K562 (cell line): ENCODE measurements around the gene USP12. TPM values are rescaled to one million over a fixed set of nuclear protein-coding genes. Genes with fewer than 3 reads are reported as not detected.
A peak's percentile ranks its signal among the peaks of the same experiment; 100 is the strongest.

ENCODE experiments used
- ATAC-seq: fragments of 200-7000 bp; cut with Tn5 transposase; 3 replicates; pipeline ENCODE4 v1.9.1; 2020; ENCODE audit warnings: moderate library complexity
- BruUV-seq: library from RNA; stranded (reverse); fragments of 400-500 nt; replicated peaks from 2 replicates; lab custom pipeline; 2021; lab: Mats Ljungman, UMichigan
- CTCF ChIA-PET: fragments of 300-600 bp; formaldehyde crosslinking; extraction: SDS; loops from one replicate; lab custom pipeline; 2021; ENCODE audit warnings: low intra/inter-chr PET ratio; lab: Yijun Ruan, JAX
- POLR2A ChIA-PET: fragments of 300-600, 350-650 bp; sonication (Branson Sonifier 250); formaldehyde crosslinking; extraction: SDS; loops from one replicate; lab custom pipeline; 2021; ENCODE audit warnings: antibody characterized with exemption, inconsistent platforms; lab: Yijun Ruan, JAX
- DNase-seq, 4 experiments: peaks; one replicate each; pipeline versions ENCODE4 v3.0.0 to v3.0.0-alpha.2; 2011 to 2018; ENCODE audit warnings: low spot score in 3 of 4, mixed read lengths in 3 of 4; ENCODE audit errors: extremely low read depth in 1 of 4
- FAIRE-seq: peaks from 2 replicates; lab custom pipeline; 2011; peaks lifted over from hg19 to GRCh38; lab: Jason Lieb, UNC
- H2AFZ ChIP-seq: 2 replicates; pipeline ENCODE4 v1.6.0; 2011; ENCODE audit warnings: low read depth, low read length, control low read depth, inconsistent platforms
- H3K27ac ChIP-seq: fragments of 200-600 bp; 3 replicates; pipeline ENCODE4 v1.8.0; 2011; ENCODE audit warnings: low read depth, mild to moderate bottlenecking, control low read depth, inconsistent platforms, low read length, moderate library complexity, mixed read lengths; ENCODE audit errors: extremely low read depth
- H3K27me3 ChIP-seq, 2 experiments: fragments of 300-600 bp in 1 of 2; 2 replicates in 1 of 2; 3 replicates in 1 of 2; pipeline versions ENCODE4 v1.6.0 to v1.8.0; 2011; ENCODE audit warnings: inconsistent platforms in 2 of 2, low read length in 2 of 2, mild to moderate bottlenecking in 1 of 2, mixed read lengths in 1 of 2, moderate library complexity in 1 of 2; ENCODE audit not compliant: control insufficient read depth in 2 of 2, insufficient read depth in 2 of 2
- H3K36me3 ChIP-seq: fragments of 300-600 bp; 3 replicates; pipeline ENCODE4 v1.8.0; 2011; ENCODE audit warnings: mild to moderate bottlenecking, low read length, inconsistent platforms; ENCODE audit not compliant: control insufficient read depth, insufficient read depth
- H3K4me1 ChIP-seq, 2 experiments: fragments of 200-600 bp in 1 of 2; replicated peaks in 1 of 2; 2 replicates in 1 of 2; 3 replicates in 1 of 2; pipeline versions ENCODE4 v1.5.1 to v1.8.0; 2011; ENCODE audit warnings: inconsistent platforms in 2 of 2, low read length in 2 of 2, mild to moderate bottlenecking in 1 of 2, mixed read lengths in 1 of 2, moderate library complexity in 1 of 2; ENCODE audit not compliant: control insufficient read depth in 2 of 2, insufficient read depth in 2 of 2
- H3K4me2 ChIP-seq: 2 replicates; pipeline ENCODE4 v1.6.1; 2011; ENCODE audit warnings: low read length, control low read depth, inconsistent platforms, mixed read lengths; ENCODE audit not compliant: insufficient read depth
- H3K4me3 ChIP-seq: fragments of 200-600 bp; sonication (generic), shearing (Covaris generic); 2 replicates; pipeline ENCODE4 v1.5.1; 2016; ENCODE audit warnings: control low read depth, inconsistent platforms
- H3K79me2 ChIP-seq: fragments of 200-600 bp; 3 replicates; pipeline ENCODE4 v1.8.0; 2011; ENCODE audit warnings: low read length, inconsistent platforms; ENCODE audit not compliant: control insufficient read depth, insufficient read depth
- H3K9ac ChIP-seq, 2 experiments: 2 replicates each; pipeline versions ENCODE4 v1.6.0 to v1.6.1; 2011; ENCODE audit warnings: low read depth in 2 of 2, low read length in 2 of 2, control low read depth in 1 of 2, inconsistent platforms in 1 of 2, mild to moderate bottlenecking in 1 of 2, mixed read lengths in 1 of 2; ENCODE audit not compliant: insufficient read depth in 1 of 2
- H3K9me1 ChIP-seq: one replicate; pipeline ENCODE4 v1.6.0; 2011; ENCODE audit warnings: inconsistent platforms, mild to moderate bottlenecking, low read length, moderate library complexity; ENCODE audit not compliant: control insufficient read depth, insufficient read depth
- H3K9me3 ChIP-seq: replicated peaks from 2 replicates; pipeline ENCODE4 v1.5.1; 2011; ENCODE audit warnings: low read depth, low read length, inconsistent platforms; ENCODE audit not compliant: control insufficient read depth, insufficient read depth
- H4K20me1 ChIP-seq: replicated peaks from 2 replicates; pipeline ENCODE4 v1.6.1; 2011; ENCODE audit warnings: low read length, inconsistent platforms, mixed read lengths; ENCODE audit not compliant: control insufficient read depth, insufficient read depth
- BRD9 ChIP-seq: fragments of 450-650 bp; IDR thresholded peaks from 2 replicates; pipeline ENCODE4 v1.6.1; 2018; ENCODE audit warnings: low read depth; ENCODE audit not compliant: partially characterized antibody
- C11orf30 ChIP-seq: fragments of 450-650 bp; IDR thresholded peaks from 2 replicates; pipeline ENCODE4 v1.6.1; 2016; ENCODE audit warnings: low read depth, mild to moderate bottlenecking
- JUN ChIP-seq, 2 experiments: sonication (generic) in 1 of 2; formaldehyde crosslinking in 1 of 2; IDR thresholded peaks; 2 replicates each; pipeline versions ENCODE4 v1.6.1 to v1.8.0; 2012 to 2022; ENCODE audit warnings: borderline replicate concordance in 2 of 2, mild to moderate bottlenecking in 2 of 2, improper control_type of control experiment in 1 of 2, low read depth in 1 of 2, low read length in 1 of 2, missing genetic modification reagents in 1 of 2
- MAFF ChIP-seq: IDR thresholded peaks from 2 replicates; pipeline ENCODE4 v1.6.1; 2012; ENCODE audit warnings: low read length, improper control_type of control experiment
- MAFG ChIP-seq: fragments of 450-650 bp; conservative IDR thresholded peaks from 2 replicates; pipeline ENCODE4 v1.6.1; 2016; ENCODE audit warnings: missing genetic modification characterization, missing compliant biosample characterization
- PBX2 ChIP-seq, 2 experiments: IDR thresholded peaks in 1 of 2; conservative IDR thresholded peaks in 1 of 2; 2 replicates each; pipeline ENCODE4 v1.6.1; 2016; ENCODE audit warnings: low read depth in 2 of 2, mild to moderate bottlenecking in 1 of 2, missing compliant biosample characterization in 1 of 2, missing genetic modification characterization in 1 of 2, moderate library complexity in 1 of 2
- PHF21A ChIP-seq: fragments of 450-650 bp; IDR thresholded peaks from 2 replicates; pipeline ENCODE4 v1.6.1; 2017; ENCODE audit warnings: low read depth, borderline replicate concordance
- SLC30A9 ChIP-seq: fragments of 250-450 bp; sonication (Bioruptor Pico); IDR thresholded peaks from 2 replicates; pipeline ENCODE4 v1.8.0; 2022; ENCODE audit warnings: mild to moderate bottlenecking, moderate library complexity
- ZNF316 ChIP-seq: fragments of 450-650 bp; IDR thresholded peaks from 2 replicates; pipeline ENCODE4 v1.6.1; 2016
- ZNF408 ChIP-seq: fragments of 250-450 bp; sonication (Bioruptor Pico); IDR thresholded peaks from 2 replicates; pipeline ENCODE4 v1.4.0; 2020; ENCODE audit warnings: low read depth, mild to moderate bottlenecking, moderate library complexity
- WGBS: fragments of 100-300 bp; shearing (Covaris generic); methylation state at CpG from one replicate; pipeline ENCODE4 v1.1.6; 2016; ENCODE audit warnings: low coverage, mixed read lengths; ENCODE audit not compliant: insufficient coverage; ENCODE audit errors: missing lambda C conversion rate; 5-methylcytosine and 5-hydroxymethylcytosine counted together
- in situ Hi-C: fragments of 300-500 bp; cut with MboI; formaldehyde crosslinking; loops from 4 replicates; pipeline ENCODE4 v1.15.0; 2018; ENCODE audit warnings: inconsistent platforms, mixed read lengths
- intact Hi-C: fragments of 100-400 bp; cut with micrococcal nuclease; formaldehyde crosslinking; loops from 2 replicates; pipeline ENCODE4 v1.14.2; 2022
- polyA plus RNA-seq, 8 experiments: library from polyadenylated mRNA; depleted of rRNA in 4 of 8; stranded (reverse) in 5 of 8; unstranded in 3 of 8; fragments of >200 nt; fragmentation: Nextera tagmentation in 2 of 8; fragmentation: Illumina TruSeq in 1 of 8; extraction: Ambion mirVana in 2 of 8; extraction: Trizol in 1 of 8; gene quantifications; 2 replicates each; pipeline versions ENCODE4 v1.2.1 to v1.2.3, GENCODE V29; 2011 to 2014; ENCODE audit warnings: inconsistent platforms in 1 of 8, missing spikeins in 1 of 8
- total RNA-seq, 7 experiments: library from RNA; depleted of rRNA in 6 of 7; stranded (reverse); fragments of >200 nt in 6 of 7; fragmentation: Illumina TruSeq in 2 of 7; extraction: Trizol in 2 of 7; gene quantifications; 2 replicates each; pipeline versions ENCODE4 v1.2.1 to v1.2.3, GENCODE V29; 2011 to 2021; ENCODE audit warnings: low replicate concordance in 1 of 7

USP12 gene
- total and polyA plus RNA-seq, 9 of the 15 experiments (the other 6 are each of a cell fraction or from before 2014, with no cell fraction given): 1.8 to 20.5 (median 13.3) TPM

DNA sequence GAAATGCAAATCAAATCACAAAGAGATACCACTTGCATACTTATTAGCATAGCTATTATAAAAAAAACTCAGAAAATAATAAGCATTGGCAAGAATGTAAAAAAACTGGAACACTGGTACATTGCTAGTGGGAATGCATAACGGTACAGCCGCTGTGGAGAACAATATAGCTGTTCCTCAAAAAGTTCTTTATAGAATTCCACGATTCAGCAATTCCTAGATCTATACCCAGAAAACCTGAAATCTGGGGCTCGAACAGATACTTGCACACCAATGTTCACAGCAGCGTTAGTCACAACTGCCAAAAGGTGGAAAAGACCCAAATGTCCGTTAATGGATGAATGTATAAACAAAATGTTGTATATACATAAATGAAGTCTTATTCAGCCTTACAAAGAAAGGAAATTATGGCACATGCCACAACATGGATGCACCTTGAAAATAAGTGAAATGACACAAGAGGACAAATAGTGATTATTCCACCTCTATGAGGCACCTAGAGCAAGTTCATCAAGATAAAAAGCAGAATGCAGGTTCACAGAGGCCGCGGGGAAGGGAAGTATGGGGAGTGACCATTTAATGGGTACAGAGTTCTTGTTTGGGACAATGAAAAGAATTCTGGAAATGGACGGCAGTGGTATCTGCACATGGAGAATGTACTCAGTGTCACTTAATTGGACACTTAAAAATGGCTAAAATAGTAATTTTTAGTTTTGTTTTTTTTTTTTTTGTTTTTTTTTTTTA is 107.2 kb downstream of the USP12 start:
- intact Hi-C loops (no loop called here), in situ Hi-C loops (no loop called here)
- no peak overlapping the region for H2AFZ ChIP-seq
- H3K9me3 ChIP-seq: no peaks in the 10 kb centered on the region
- no peak overlapping the region for H3K4me3 ChIP-seq
- WGBS: 81% methylated on average over 9 of the region's 9 CpGs
- DNase-seq: no peak
- H3K4me2 ChIP-seq: no peak overlapping the region
- ChIA-PET POLR2A (no interaction called here), CTCF (no interaction called here)
- peaks cover 5% of the 10 kb centered on the region; the same call in 1 of the 3 replicates for H3K36me3 ChIP-seq
- FAIRE-seq: no peak
- ATAC-seq: no peak
- BruUV-seq: no TSS peak
- H3K4me1 ChIP-seq: no peaks in the 10 kb centered on the region
- TF ChIP-seq MAFG (tag) (peak; percentile 21; the same call in 1 of the 2 replicates), JUN (IDR thresholded peaks at IDR 0.05; ENCODE audit: borderline replicate concordance, low read depth, low read length) (no peak), JUN (CRISPR knock-in tag; IDR thresholded peaks at IDR 0.05; ENCODE audit: borderline replicate concordance) (no peak), C11orf30 (peak; percentile 62), PBX2 (CRISPR knock-in tag; IDR thresholded peaks at IDR 0.05; ENCODE audit: low read depth) (no peak), PBX2 (tag; conservative IDR thresholded peaks at IDR 0.05; ENCODE audit: low read depth) (no peak), PHF21A (no peak), SLC30A9 (no peak), ZNF316 (peak; percentile 40; the same call in 1 of the 2 replicates), BRD9 (no peak), MAFF (0 out of 2 replicates have a peak, but pooled peaks have one; percentile 11), ZNF408 (no peak)
- H3K27ac ChIP-seq: no peak overlapping the region
- no peaks in the 10 kb centered on the region for H3K9me1 ChIP-seq
- no peaks in the 10 kb centered on the region for H3K79me2 ChIP-seq
- no peaks in the 10 kb centered on the region for H4K20me1 ChIP-seq
- no peaks in the 10 kb centered on the region for H3K27me3 ChIP-seq
- H3K9ac ChIP-seq: no peak overlapping the region
